Smooth muscle cell (in vitro differentiated cells): ENCODE results near the gene ZFAND3. TPM values are rescaled to one million over a fixed set of nuclear protein-coding genes. Genes with fewer than 3 reads are reported as not detected.
"Not testable (repeated sequence)": the region's sequence is repeated elsewhere in the genome, so short reads cannot be mapped to it uniquely, and the experiment has no call there.

ENCODE experiments used
- DNase-seq: peaks from one replicate; lab custom pipeline; 2025; ENCODE audit not compliant: unreplicated experiment; lab: John Stamatoyannopoulos, UW
- H2AFZ ChIP-seq: fragments of 200-600 bp; sonication (generic); 2 replicates; pipeline ENCODE4 v1.6.0; 2016; ENCODE audit warnings: antibody characterized with exemption, low read depth, mild to moderate bottlenecking
- H3F3A ChIP-seq: fragments of 200-600 bp; sonication (generic); 2 replicates; pipeline ENCODE4 v1.6.0; 2017; ENCODE audit warnings: antibody characterized with exemption, low read depth
- H3K27ac ChIP-seq: fragments of 200-600 bp; sonication (generic); 2 replicates; pipeline ENCODE4 v1.5.1; 2016; ENCODE audit warnings: low read depth, mild to moderate bottlenecking
- H3K27me3 ChIP-seq: fragments of 200-600 bp; sonication (generic); 2 replicates; pipeline ENCODE4 v1.6.1; 2016; ENCODE audit warnings: low read depth, mild to moderate bottlenecking
- H3K36me3 ChIP-seq: fragments of 200-600 bp; sonication (generic); 2 replicates; pipeline ENCODE4 v1.5.1; 2016; ENCODE audit warnings: low read depth
- H3K4me1 ChIP-seq: fragments of 200-600 bp; sonication (generic); 2 replicates; pipeline ENCODE4 v1.5.1; 2016; ENCODE audit warnings: low read depth
- H3K4me2 ChIP-seq: fragments of 200-600 bp; sonication (generic); 2 replicates; pipeline ENCODE4 v1.6.0; 2016; ENCODE audit warnings: mild to moderate bottlenecking
- H3K4me3 ChIP-seq: fragments of 200-600 bp; sonication (generic); 2 replicates; pipeline ENCODE4 v1.5.1; 2016; ENCODE audit warnings: mild to moderate bottlenecking
- H3K79me2 ChIP-seq: fragments of 200-600 bp; sonication (generic); 2 replicates; pipeline ENCODE4 v1.6.0; 2016; ENCODE audit warnings: low read depth, mild to moderate bottlenecking
- H3K9ac ChIP-seq: fragments of 200-600 bp; sonication (generic); 2 replicates; pipeline ENCODE4 v1.6.0; 2016; ENCODE audit warnings: low read depth
- H3K9me3 ChIP-seq: fragments of 200-600 bp; sonication (generic); replicated peaks from 2 replicates; pipeline ENCODE4 v1.5.1; 2016; ENCODE audit warnings: low read depth
- H4K20me1 ChIP-seq: fragments of 200-600 bp; sonication (generic); 2 replicates; pipeline ENCODE4 v1.6.0; 2016; ENCODE audit warnings: low read depth
- WGBS: methylation state at CpG from one replicate; pipeline ENCODE4 v1.1.7; 2016; ENCODE audit warnings: low lambda C conversion rate; 5-methylcytosine and 5-hydroxymethylcytosine counted together
- polyA plus RNA-seq: library from polyadenylated mRNA; unstranded; fragments of >200 nt; fragmentation: Nextera tagmentation; extraction: Ambion mirVana; gene quantifications from 2 replicates; pipeline ENCODE4 v1.2.1, GENCODE V29; 2016
- total RNA-seq: library from RNA; depleted of rRNA; stranded (reverse); fragments of >200 nt; gene quantifications from 2 replicates; pipeline ENCODE4 v1.2.3, GENCODE V29; 2014
- TF ChIP-seq, protein P1 (sequence below): fragments of 200-600 bp; sonication (generic); IDR thresholded peaks from 2 replicates; pipeline ENCODE4 v1.5.1; 2017; ENCODE audit warnings: borderline replicate concordance, mild to moderate bottlenecking, antibody characterized with exemption; ENCODE audit not compliant: insufficient read depth, poor library complexity, severe bottlenecking

Gene ZFAND3
- total and polyA plus RNA-seq, 2 experiments from 2014 or later = 27.6 to 40.5 TPM

DNA sequence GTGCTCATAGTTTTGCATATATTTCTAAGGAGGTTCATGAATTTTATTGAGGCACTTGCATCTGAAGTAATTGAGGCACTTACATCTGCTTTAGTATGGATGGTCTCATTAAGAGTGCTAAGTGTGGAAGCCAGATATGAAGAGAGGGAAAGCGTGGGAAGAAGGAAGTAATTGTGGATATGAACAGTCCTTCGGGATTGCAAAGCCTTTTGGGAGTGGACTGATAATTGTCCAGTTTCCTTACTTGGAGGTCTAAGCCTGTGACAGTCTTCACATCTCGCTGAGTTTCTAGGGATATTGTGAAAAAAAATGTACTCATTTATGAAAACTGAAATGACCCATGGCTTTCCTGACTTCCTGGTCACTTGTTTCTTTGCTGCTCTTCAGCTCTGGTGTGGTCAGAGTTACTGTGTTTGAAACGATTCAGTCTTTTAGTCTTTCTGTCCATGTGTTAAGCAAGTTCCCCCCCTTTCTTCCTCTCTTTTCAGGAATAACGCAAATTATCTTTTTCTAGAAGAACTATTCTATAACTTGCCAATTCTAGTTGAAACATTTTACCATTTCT is 137.3 kb downstream of the ZFAND3 start:
- H3K27me3 ChIP-seq = no peaks in the 10 kb centered on the region
- DNase-seq = no peak
- no peak overlapping the region for H2AFZ ChIP-seq
- H3K9ac ChIP-seq = no peak overlapping the region
- peaks cover 100% of the 10 kb centered on the region for H4K20me1 ChIP-seq
- TF ChIP-seq, protein P1, sequence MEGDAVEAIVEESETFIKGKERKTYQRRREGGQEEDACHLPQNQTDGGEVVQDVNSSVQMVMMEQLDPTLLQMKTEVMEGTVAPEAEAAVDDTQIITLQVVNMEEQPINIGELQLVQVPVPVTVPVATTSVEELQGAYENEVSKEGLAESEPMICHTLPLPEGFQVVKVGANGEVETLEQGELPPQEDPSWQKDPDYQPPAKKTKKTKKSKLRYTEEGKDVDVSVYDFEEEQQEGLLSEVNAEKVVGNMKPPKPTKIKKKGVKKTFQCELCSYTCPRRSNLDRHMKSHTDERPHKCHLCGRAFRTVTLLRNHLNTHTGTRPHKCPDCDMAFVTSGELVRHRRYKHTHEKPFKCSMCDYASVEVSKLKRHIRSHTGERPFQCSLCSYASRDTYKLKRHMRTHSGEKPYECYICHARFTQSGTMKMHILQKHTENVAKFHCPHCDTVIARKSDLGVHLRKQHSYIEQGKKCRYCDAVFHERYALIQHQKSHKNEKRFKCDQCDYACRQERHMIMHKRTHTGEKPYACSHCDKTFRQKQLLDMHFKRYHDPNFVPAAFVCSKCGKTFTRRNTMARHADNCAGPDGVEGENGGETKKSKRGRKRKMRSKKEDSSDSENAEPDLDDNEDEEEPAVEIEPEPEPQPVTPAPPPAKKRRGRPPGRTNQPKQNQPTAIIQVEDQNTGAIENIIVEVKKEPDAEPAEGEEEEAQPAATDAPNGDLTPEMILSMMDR = no peak
- peaks cover 99% of the 10 kb centered on the region for H3K79me2 ChIP-seq
- no peaks in the 10 kb centered on the region for H3K4me1 ChIP-seq
- no peak overlapping the region for H3K4me3 ChIP-seq
- H3K36me3 ChIP-seq = no peaks in the 10 kb centered on the region
- no peak overlapping the region for H3K4me2 ChIP-seq
- WGBS = 88% methylated on average over 5 of the region's 5 CpGs
- no peaks in the 10 kb centered on the region for H3K9me3 ChIP-seq
- H3K27ac ChIP-seq = no peak overlapping the region
- no peaks in the 10 kb centered on the region for H3F3A ChIP-seq

DNA sequence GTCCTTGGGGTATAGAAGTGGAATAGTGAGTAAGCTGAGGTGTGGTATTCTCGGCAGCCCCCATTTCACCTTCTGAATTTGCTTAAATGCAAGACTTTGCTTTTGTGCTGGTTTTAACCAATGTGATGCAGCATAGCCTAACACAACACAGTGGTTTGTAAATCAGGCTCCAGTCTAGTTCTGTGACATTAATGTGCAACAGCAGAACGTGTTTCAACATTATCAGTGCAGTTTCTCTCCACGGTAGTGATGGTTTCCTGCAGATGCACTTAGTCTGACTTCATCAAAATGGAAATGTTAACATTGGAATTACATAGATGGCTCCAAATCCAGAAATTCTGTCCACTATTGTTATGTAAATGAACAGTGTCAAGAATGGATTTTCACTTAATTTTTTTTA is 139.5 kb downstream of the ZFAND3 start:
- H3K4me2 ChIP-seq = no peak overlapping the region
- no peak overlapping the region for H3K27ac ChIP-seq
- no peaks in the 10 kb centered on the region for H3K9me3 ChIP-seq
- no peak overlapping the region for H3K9ac ChIP-seq
- no peak for DNase-seq
- no peaks in the 10 kb centered on the region for H3F3A ChIP-seq
- peaks cover 87% of the 10 kb centered on the region for H3K79me2 ChIP-seq
- TF ChIP-seq, protein P1 = no peak
- no peak overlapping the region for H2AFZ ChIP-seq
- WGBS = 77% methylated on average over 3 of the region's 3 CpGs
- H3K4me1 ChIP-seq = no peaks in the 10 kb centered on the region
- no peaks in the 10 kb centered on the region for H3K36me3 ChIP-seq
- no peaks in the 10 kb centered on the region for H3K27me3 ChIP-seq
- H4K20me1 ChIP-seq = peaks cover 100% of the 10 kb centered on the region
- no peak overlapping the region for H3K4me3 ChIP-seq

DNA sequence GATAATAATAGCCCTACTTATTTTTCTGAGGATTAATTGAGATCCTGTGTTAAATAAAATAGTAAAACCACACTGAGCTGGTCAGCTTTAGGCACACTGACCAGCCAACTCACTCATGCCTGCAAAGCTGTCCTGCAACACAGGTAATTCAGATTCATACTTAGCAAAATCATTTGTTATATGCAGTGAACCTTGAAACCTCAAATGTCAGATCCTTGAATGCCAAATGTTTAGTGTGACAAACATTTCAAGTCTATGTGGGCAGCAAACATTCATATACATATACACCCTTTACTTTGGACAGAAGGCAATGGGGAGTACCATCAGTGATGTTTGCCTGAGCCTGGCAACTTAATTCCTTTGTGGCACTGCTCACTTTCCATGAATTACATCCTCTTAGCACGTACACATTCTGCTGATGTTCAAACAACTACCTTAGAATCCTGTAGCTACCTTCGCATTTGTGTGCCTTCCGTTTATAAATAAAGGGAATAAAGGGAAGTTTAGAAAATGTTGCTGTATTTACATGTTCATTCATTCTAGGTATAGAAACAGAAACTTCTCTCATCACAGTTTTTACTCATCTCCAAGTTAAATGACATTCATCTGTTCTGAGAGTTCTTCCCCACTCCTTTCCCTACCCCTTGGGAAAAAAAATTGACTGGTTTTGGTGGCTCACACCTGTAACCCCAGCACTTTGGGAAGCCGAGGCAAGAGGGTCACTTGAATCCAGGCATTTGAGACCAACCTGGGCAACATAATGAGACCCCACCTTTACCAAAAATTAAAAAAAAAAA is 140.8 kb downstream of the ZFAND3 start:
- H3K27me3 ChIP-seq = no peaks in the 10 kb centered on the region
- H3K4me3 ChIP-seq = no peak overlapping the region
- no peak overlapping the region for H3K4me2 ChIP-seq
- H3K4me1 ChIP-seq = no peaks in the 10 kb centered on the region
- DNase-seq = no peak
- peaks cover 87% of the 10 kb centered on the region for H3K79me2 ChIP-seq
- over 99% methylated on average over 4 of the region's 4 CpGs for WGBS
- no peaks in the 10 kb centered on the region for H3K36me3 ChIP-seq
- TF ChIP-seq, protein P1 = no peak
- H3K9me3 ChIP-seq = no peaks in the 10 kb centered on the region
- no peak overlapping the region for H3K9ac ChIP-seq
- peaks cover 100% of the 10 kb centered on the region for H4K20me1 ChIP-seq
- H3K27ac ChIP-seq = no peak overlapping the region
- no peak overlapping the region for H2AFZ ChIP-seq
- H3F3A ChIP-seq = no peaks in the 10 kb centered on the region

DNA sequence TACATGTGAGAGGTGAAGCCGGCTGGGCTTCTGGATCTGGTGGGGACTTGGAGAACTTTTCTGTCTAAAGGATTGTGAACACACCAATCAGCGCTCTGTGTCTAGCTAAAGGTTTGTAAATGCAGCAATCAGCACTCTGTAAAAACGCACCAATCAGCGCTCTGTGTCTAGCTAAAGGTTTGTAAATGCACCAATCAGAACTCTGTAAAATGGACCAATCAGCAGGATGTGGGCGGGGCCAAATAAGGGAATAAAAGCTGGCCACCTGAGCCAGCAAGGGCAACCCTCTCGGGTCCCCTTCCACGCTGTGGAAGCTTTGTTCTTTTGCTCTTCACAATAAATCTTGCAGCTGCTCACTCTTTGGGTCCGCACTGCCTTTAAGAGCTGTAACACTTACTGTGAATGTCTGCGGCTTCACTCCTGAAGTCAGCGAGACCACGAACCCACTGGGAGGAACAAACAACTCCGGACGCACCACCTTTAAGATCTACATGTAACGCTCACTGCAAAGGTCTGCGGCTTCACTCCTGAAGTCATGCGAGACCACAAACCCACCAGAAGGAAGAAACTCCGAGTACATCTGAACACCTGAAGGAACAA is 143.1 kb downstream of the ZFAND3 start:
- not testable (repeated sequence) for H3K4me3 ChIP-seq, H2AFZ ChIP-seq, DNase-seq, H3K27ac ChIP-seq, H3K4me1 ChIP-seq, H3K4me2 ChIP-seq, H3K27me3 ChIP-seq, H3F3A ChIP-seq, H3K9me3 ChIP-seq, H3K9ac ChIP-seq, H3K36me3 ChIP-seq
- 97% methylated on average over 17 of the region's 17 CpGs for WGBS
- peaks cover 100% of the 10 kb centered on the region for H4K20me1 ChIP-seq
- peaks cover 87% of the 10 kb centered on the region for H3K79me2 ChIP-seq
